ENCODE results near the gene NIPA2. TPM values are rescaled to one million over a fixed set of nuclear protein-coding genes. Genes with fewer than 3 reads are reported as not detected.

The NIPA2 gene
- total and polyA plus RNA-seq, 2 of the 13 experiments (the other 11 are each of a cell fraction or from before 2014, with no cell fraction given) = 29.0 to 56.2 TPM

GRCh38 chr15:22844421-22845288, 6.2 kb downstream of the NIPA2 start (continued):
- no peak for TF ChIP-seq JUN (CRISPR knock-in tag; IDR thresholded peaks at IDR 0.05)
- peak; percentile 24; the same call in 1 of the 2 replicates for TF ChIP-seq ZGPAT (CRISPR knock-in tag; IDR thresholded peaks at IDR 0.05)
- TF ChIP-seq ZBTB10 (CRISPR knock-in tag; IDR thresholded peaks at IDR 0.05; ENCODE audit: borderline replicate concordance) = peak; percentile 92
- peak; percentile 39; the same call in 1 of the 2 replicates for TF ChIP-seq SALL1 (CRISPR knock-in tag; IDR thresholded peaks at IDR 0.05)
- TF ChIP-seq TEF (CRISPR knock-in tag; IDR thresholded peaks at IDR 0.05) = no peak
- TF ChIP-seq BCLAF1 (IDR thresholded peaks at IDR 0.05) = no peak
- TF ChIP-seq CAMTA2 (CRISPR knock-in tag; IDR thresholded peaks at IDR 0.05; ENCODE audit: borderline replicate concordance) = no peak
- TF ChIP-seq ZBTB38 (CRISPR knock-in tag; IDR thresholded peaks at IDR 0.05) = no peak
- no peak for TF ChIP-seq PRMT3 (CRISPR knock-in tag; IDR thresholded peaks at IDR 0.05; ENCODE audit: borderline replicate concordance, low read depth)
- no peak for TF ChIP-seq ZNF101 (CRISPR knock-in tag; IDR thresholded peaks at IDR 0.05; ENCODE audit: borderline replicate concordance, low read depth)
- no peak for TF ChIP-seq ZNF17 (CRISPR knock-in tag; IDR thresholded peaks at IDR 0.05)
- no peak for TF ChIP-seq PPARG (CRISPR knock-in tag; conservative IDR thresholded peaks at IDR 0.05)
- no peak for TF ChIP-seq U2AF2 (IDR thresholded peaks at IDR 0.05; ENCODE audit: low read depth, low read length)
- no peak for TF ChIP-seq ZFP36L1 (CRISPR knock-in tag; IDR thresholded peaks at IDR 0.05)
- TF ChIP-seq ZNF784 (CRISPR knock-in tag; IDR thresholded peaks at IDR 0.05; ENCODE audit: borderline replicate concordance) = no peak
- no peak for TF ChIP-seq RXRA (CRISPR knock-in tag; IDR thresholded peaks at IDR 0.05)
- peak; percentile 50; the same call in 1 of the 2 replicates for TF ChIP-seq TFAP4 (IDR thresholded peaks at IDR 0.05; ENCODE audit: borderline replicate concordance, low read depth)
- TF ChIP-seq ARNT2 (CRISPR knock-in tag; IDR thresholded peaks at IDR 0.05; ENCODE audit: low read depth) = 0 out of 2 replicates have a peak, but pooled peaks have one; percentile 26
- TF ChIP-seq TP53 (CRISPR knock-in tag; conservative IDR thresholded peaks at IDR 0.05) = no peak
